ENCODE results near the gene ACTC1.

Gene ACTC1

GRCh38 chr15:34757262-34757661 lies 38.1 kb downstream of the ACTC1 start:
- DNase-seq: no peak

GRCh38 chr15:34755419-34755773 lies 40.0 kb downstream of the ACTC1 start:
- no peak for DNase-seq

- DNase-seq: no peak
These were observed 40.5 kb downstream of the ACTC1 start, which contains the start of gene GJD2 for GRCh38 chr15:34754674-34755418. TSS of gene GJD2 (minus strand) at chr15:34754998. CDS start at chr15:34754488, 510 bp downstream.

- DNase-seq: no peak
These were observed 41.2 kb downstream of the ACTC1 start for GRCh38 chr15:34754171-34754601.

- DNase-seq: peak; percentile 71
These were observed 42.0 kb downstream of the ACTC1 start for GRCh38 chr15:34753236-34753894.

- DNase-seq: no peak
These were observed 45.7 kb downstream of the ACTC1 start for GRCh38 chr15:34749691-34750090.
